ENCODE data around the gene ZNF333. TPM values are rescaled to one million over a fixed set of nuclear protein-coding genes. Genes with fewer than 3 reads are reported as not detected.
"Not testable (repeated sequence)": the region's sequence is repeated elsewhere in the genome, so short reads cannot be mapped to it uniquely, and the experiment has no call there.

Gene ZNF333
- polyA plus RNA-seq, 2 donors = 4.0 to 6.9 TPM

DNA sequence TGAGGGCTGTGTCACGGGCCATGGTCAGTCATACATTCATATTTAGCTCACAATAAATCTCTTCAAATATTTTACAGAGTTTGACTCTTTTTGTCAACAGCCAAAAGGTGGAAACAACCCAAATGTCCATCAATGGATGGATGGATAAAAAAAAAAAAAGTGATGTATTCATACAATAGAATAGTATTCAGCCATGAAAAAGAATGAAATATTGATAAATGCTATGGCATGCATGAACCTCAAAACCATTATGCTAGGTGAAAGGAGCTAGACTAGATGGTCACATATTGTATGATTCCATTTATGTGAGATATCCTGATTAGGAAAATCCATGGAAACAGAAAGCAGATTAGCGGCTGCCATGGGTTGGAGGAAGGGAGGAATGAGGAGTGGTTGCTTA is 72.3 kb downstream of the ZNF333 start:
- H3K27me3 ChIP-seq (ENCODE audit: control insufficient read depth in 1 of 2, insufficient read depth in 2 of 2, low read length in 2 of 2) = no peaks in the 10 kb centered on the region
- 85 to 86% methylated on average over 2 of the region's 2 CpGs for WGBS, 2 donors
- H3K27ac ChIP-seq (ENCODE audit: low read depth in 2 of 2, low read length in 1 of 2) = no peak overlapping the region
- no peak overlapping the region for H3K4me3 ChIP-seq (ENCODE audit: low read depth in 1 of 2, low read length in 2 of 2)
- no peaks in the 10 kb centered on the region for H3K36me3 ChIP-seq (ENCODE audit: control insufficient read depth in 2 of 2, insufficient read depth in 2 of 2, low read length in 1 of 2)
- H3K4me1 ChIP-seq (ENCODE audit: control insufficient read depth in 2 of 2, insufficient read depth in 2 of 2, low read length in 1 of 2) = no peaks in the 10 kb centered on the region
- no peaks in the 10 kb centered on the region for H3K9me3 ChIP-seq (ENCODE audit: control insufficient read depth in 2 of 2, insufficient read depth in 1 of 2, low read depth in 1 of 2, low read length in 1 of 2)

DNA sequence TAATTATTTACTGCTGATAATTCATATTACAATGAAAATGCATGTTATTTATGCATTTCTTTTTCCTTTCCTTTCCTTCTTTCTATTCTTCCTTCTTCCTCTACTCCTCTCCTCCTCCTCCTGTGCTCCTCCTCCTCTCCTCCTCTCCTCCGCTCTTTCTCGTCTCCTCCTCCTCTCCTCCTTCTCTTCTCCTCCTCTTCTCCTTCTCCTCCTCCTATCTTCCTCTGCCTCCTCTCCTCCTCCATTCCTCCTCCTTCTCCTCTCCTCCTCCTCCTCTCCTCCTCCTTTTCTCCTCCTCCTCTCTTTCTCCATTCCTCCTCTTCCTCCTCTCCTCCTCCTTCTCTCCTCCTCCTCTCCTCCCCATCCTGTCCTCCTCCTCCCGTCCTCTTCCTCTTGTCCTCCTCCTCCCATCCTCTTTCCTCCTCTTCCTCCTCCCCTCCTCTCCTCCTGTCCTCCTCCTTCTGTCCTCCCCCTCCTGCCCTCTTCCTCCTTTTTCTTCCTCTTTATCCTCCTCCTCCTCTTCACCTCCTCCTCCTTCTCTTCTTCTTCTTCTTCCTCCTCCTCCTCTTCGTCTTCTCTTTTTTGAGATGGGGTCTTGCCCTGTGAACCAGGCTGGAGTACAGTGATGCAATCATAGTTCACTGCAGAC is 73.8 kb downstream of the ZNF333 start:
- H3K27ac ChIP-seq (ENCODE audit: low read depth in 2 of 2, low read length in 1 of 2) = no peak overlapping the region
- no peaks in the 10 kb centered on the region for H3K9me3 ChIP-seq (ENCODE audit: control insufficient read depth in 2 of 2, insufficient read depth in 1 of 2, low read depth in 1 of 2, low read length in 1 of 2)
- H3K27me3 ChIP-seq (ENCODE audit: control insufficient read depth in 1 of 2, insufficient read depth in 2 of 2, low read length in 2 of 2) = no peaks in the 10 kb centered on the region
- H3K4me1 ChIP-seq (ENCODE audit: control insufficient read depth in 2 of 2, insufficient read depth in 2 of 2, low read length in 1 of 2) = no peaks in the 10 kb centered on the region
- 72 to 73% methylated on average over 4 of the region's 4 CpGs for WGBS, 2 donors
- no peaks in the 10 kb centered on the region for H3K36me3 ChIP-seq (ENCODE audit: control insufficient read depth in 2 of 2, insufficient read depth in 2 of 2, low read length in 1 of 2)
- no peak overlapping the region for H3K4me3 ChIP-seq (ENCODE audit: low read depth in 1 of 2, low read length in 2 of 2)

DNA sequence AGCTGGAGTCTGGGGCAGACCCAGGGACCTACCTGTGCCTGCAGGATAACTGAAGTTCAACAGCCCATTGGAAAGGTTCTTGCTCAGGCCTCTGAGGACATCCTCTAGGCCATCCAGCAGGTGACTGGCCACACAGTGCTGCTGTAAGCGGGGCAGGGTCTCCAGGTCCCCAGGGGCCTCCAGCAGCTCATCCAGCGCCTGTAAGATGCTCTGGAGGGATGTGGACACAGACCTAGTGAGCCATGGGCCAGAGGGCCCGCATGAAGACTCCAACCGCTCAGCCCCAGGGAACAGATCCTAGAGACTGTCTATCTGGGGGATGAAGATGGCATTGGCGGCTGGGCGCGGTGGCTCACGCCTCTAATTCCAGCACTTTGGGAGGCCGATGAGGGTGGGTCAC is 74.6 kb downstream of the ZNF333 start:
- Histone ChIP-seq H3K36me3 (ENCODE audit: control insufficient read depth in 2 of 2, insufficient read depth in 2 of 2, low read length in 1 of 2) (no peaks in the 10 kb centered on the region), H3K27ac (ENCODE audit: low read depth in 2 of 2, low read length in 1 of 2) (no peak overlapping the region), H3K4me1 (ENCODE audit: control insufficient read depth in 2 of 2, insufficient read depth in 2 of 2, low read length in 1 of 2) (no peaks in the 10 kb centered on the region), H3K4me3 (ENCODE audit: low read depth in 1 of 2, low read length in 2 of 2) (no peak overlapping the region), H3K9me3 (ENCODE audit: control insufficient read depth in 2 of 2, insufficient read depth in 1 of 2, low read depth in 1 of 2, low read length in 1 of 2) (no peaks in the 10 kb centered on the region), H3K27me3 (ENCODE audit: control insufficient read depth in 1 of 2, insufficient read depth in 2 of 2, low read length in 2 of 2) (no peaks in the 10 kb centered on the region)
- 89 to 93% methylated on average over 9 of the region's 9 CpGs for WGBS, 2 donors

DNA sequence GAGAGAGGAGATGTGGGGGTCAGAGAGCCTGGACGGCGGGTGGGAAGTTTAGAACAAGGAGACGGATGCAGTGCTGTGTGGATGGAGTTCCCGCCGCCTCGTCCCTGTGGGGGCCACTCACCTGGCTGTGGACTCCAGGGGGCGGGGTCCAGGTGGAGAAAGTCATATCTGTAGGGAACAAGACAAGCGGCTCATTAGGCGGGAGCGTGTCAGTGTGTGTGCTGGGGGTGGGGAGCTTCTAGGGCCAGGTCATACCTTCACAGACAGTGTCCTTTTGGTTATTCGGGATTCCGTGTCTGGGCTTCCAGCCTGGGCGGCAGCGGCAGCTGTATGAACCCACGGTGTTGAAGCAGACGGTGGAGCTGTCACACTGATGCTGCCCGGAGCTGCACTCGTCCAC is 75.6 kb downstream of the ZNF333 start:
- not testable (repeated sequence) for H3K4me3 ChIP-seq (ENCODE audit: low read depth in 1 of 2, low read length in 2 of 2); H3K9me3 ChIP-seq (ENCODE audit: control insufficient read depth in 2 of 2, insufficient read depth in 1 of 2, low read depth in 1 of 2, low read length in 1 of 2); H3K4me1 ChIP-seq (ENCODE audit: control insufficient read depth in 2 of 2, insufficient read depth in 2 of 2, low read length in 1 of 2); H3K36me3 ChIP-seq (ENCODE audit: control insufficient read depth in 2 of 2, insufficient read depth in 2 of 2, low read length in 1 of 2); H3K27ac ChIP-seq (ENCODE audit: low read depth in 2 of 2, low read length in 1 of 2); H3K27me3 ChIP-seq (ENCODE audit: control insufficient read depth in 1 of 2, insufficient read depth in 2 of 2, low read length in 2 of 2)
- WGBS, 2 donors = 93 to 95% methylated on average over 5 to 9 of the region's 18 CpGs

DNA sequence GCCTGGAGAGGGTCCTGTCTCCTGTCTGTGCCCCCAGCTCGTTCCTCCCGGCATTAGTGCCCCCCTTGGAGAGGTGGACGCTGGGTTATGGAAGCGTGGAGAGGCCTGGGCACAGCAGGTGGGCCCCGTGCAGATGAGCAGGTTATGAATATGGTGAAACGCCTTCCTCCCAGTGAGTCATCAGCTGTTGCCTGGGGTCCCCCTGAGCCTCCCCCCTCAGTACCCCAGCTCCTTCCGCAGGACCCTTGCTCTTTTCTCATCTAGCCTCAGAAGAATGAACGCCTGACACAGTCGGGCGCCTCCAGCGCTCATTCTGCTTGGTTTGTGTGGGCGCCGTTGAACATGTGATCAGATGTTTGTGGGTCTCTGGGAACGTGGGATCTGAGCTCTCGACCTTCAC is 76.0 kb downstream of the ZNF333 start:
- not testable (repeated sequence) for H3K27me3 ChIP-seq (ENCODE audit: control insufficient read depth in 1 of 2, insufficient read depth in 2 of 2, low read length in 2 of 2); H3K4me3 ChIP-seq (ENCODE audit: low read depth in 1 of 2, low read length in 2 of 2); H3K9me3 ChIP-seq (ENCODE audit: control insufficient read depth in 2 of 2, insufficient read depth in 1 of 2, low read depth in 1 of 2, low read length in 1 of 2); H3K4me1 ChIP-seq (ENCODE audit: control insufficient read depth in 2 of 2, insufficient read depth in 2 of 2, low read length in 1 of 2); H3K36me3 ChIP-seq (ENCODE audit: control insufficient read depth in 2 of 2, insufficient read depth in 2 of 2, low read length in 1 of 2); H3K27ac ChIP-seq (ENCODE audit: low read depth in 2 of 2, low read length in 1 of 2)
- WGBS, 2 donors = 83 to 84% methylated on average over 15 of the region's 15 CpGs

DNA sequence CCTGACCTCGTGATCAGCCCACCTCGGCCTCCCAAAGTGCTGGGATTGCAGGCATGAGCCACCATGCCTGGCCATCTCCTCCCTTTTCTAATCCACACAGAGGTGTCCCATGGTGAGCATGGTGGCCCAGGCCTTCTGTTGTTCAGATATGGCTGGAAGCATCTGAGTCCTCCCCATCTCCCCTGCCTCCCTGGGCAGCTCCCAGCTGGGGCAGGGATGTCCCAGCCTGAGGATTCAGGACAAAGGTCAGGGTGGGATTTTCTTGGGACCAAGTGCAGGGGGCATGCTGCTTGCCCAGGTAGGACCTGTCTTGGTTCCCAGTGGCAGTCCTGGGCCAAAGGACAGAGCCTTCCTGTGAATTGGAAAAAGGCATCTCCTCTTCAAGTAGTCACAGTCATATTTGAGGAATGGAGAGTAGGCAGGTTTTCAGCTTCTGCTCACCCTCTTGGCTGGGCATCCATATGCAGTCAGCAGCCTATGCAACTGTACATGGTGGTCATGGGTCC is 77.7 kb downstream of the ZNF333 start:
- no peaks in the 10 kb centered on the region for H3K36me3 ChIP-seq (ENCODE audit: control insufficient read depth in 2 of 2, insufficient read depth in 2 of 2, low read length in 1 of 2)
- H3K9me3 ChIP-seq (ENCODE audit: control insufficient read depth in 2 of 2, insufficient read depth in 1 of 2, low read depth in 1 of 2, low read length in 1 of 2) = no peaks in the 10 kb centered on the region
- no peaks in the 10 kb centered on the region for H3K4me1 ChIP-seq (ENCODE audit: control insufficient read depth in 2 of 2, insufficient read depth in 2 of 2, low read length in 1 of 2)
- H3K27me3 ChIP-seq (ENCODE audit: control insufficient read depth in 1 of 2, insufficient read depth in 2 of 2, low read length in 2 of 2) = no peaks in the 10 kb centered on the region
- no peak overlapping the region for H3K4me3 ChIP-seq (ENCODE audit: low read depth in 1 of 2, low read length in 2 of 2)
- H3K27ac ChIP-seq (ENCODE audit: low read depth in 2 of 2, low read length in 1 of 2) = no peak overlapping the region
- WGBS, 2 donors = 74 to 84% methylated on average over 2 of the region's 2 CpGs

DNA sequence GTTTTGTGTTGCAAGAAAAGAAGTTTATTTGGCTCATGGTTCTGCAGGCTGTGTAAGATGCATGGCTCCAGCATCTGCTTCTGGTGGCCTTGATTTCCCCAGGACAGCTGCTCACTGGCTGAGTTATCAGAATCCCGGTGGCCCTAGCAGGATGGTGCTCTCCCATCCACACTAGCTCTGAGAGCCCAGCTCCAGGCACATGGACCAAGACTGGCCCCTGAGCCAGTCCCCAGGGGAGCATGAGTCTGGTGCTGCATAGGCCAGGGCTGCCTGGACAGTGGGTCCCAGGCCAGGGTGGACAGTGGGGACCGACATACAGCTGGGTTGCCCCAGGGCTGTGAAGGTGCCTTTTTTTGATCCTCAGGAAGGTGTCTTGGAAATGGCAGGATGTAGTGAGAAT is 78.2 kb downstream of the ZNF333 start:
- Histone ChIP-seq H3K4me3 (ENCODE audit: low read depth in 1 of 2, low read length in 2 of 2) (no peak overlapping the region), H3K36me3 (ENCODE audit: control insufficient read depth in 2 of 2, insufficient read depth in 2 of 2, low read length in 1 of 2) (no peaks in the 10 kb centered on the region), H3K4me1 (ENCODE audit: control insufficient read depth in 2 of 2, insufficient read depth in 2 of 2, low read length in 1 of 2) (no peaks in the 10 kb centered on the region), H3K9me3 (ENCODE audit: control insufficient read depth in 2 of 2, insufficient read depth in 1 of 2, low read depth in 1 of 2, low read length in 1 of 2) (no peaks in the 10 kb centered on the region), H3K27me3 (ENCODE audit: control insufficient read depth in 1 of 2, insufficient read depth in 2 of 2, low read length in 2 of 2) (no peaks in the 10 kb centered on the region), H3K27ac (ENCODE audit: low read depth in 2 of 2, low read length in 1 of 2) (no peak overlapping the region)
- 79 to 91% methylated on average over 2 of the region's 2 CpGs for WGBS, 2 donors

DNA sequence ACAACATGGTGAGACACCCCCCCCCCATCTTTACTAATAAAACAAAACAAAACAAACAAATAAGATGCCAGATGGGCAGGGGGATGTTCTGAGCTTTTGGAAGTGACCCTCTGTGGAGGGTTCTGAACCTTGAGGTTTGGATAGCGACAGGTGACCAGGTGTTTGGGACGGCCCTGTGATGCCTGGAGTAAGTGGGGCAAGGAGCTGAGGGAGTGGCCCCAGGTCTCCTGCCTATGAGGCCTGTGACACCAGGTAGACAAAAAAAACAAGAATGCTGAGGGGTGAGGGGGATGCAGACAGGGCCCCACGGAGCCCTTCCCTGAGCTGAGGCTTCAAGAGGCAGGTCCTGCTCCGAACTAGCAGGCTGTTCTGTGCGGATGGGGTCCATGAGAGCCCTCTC is 79.4 kb downstream of the ZNF333 start:
- 78 to 91% methylated on average over 5 of the region's 5 CpGs for WGBS, 2 donors
- no peaks in the 10 kb centered on the region for H3K27me3 ChIP-seq (ENCODE audit: control insufficient read depth in 1 of 2, insufficient read depth in 2 of 2, low read length in 2 of 2)
- no peak overlapping the region for H3K4me3 ChIP-seq (ENCODE audit: low read depth in 1 of 2, low read length in 2 of 2)
- H3K4me1 ChIP-seq (ENCODE audit: control insufficient read depth in 2 of 2, insufficient read depth in 2 of 2, low read length in 1 of 2) = no peaks in the 10 kb centered on the region
- no peak overlapping the region for H3K27ac ChIP-seq (ENCODE audit: low read depth in 2 of 2, low read length in 1 of 2)
- H3K36me3 ChIP-seq (ENCODE audit: control insufficient read depth in 2 of 2, insufficient read depth in 2 of 2, low read length in 1 of 2) = no peaks in the 10 kb centered on the region
- no peaks in the 10 kb centered on the region for H3K9me3 ChIP-seq (ENCODE audit: control insufficient read depth in 2 of 2, insufficient read depth in 1 of 2, low read depth in 1 of 2, low read length in 1 of 2)

DNA sequence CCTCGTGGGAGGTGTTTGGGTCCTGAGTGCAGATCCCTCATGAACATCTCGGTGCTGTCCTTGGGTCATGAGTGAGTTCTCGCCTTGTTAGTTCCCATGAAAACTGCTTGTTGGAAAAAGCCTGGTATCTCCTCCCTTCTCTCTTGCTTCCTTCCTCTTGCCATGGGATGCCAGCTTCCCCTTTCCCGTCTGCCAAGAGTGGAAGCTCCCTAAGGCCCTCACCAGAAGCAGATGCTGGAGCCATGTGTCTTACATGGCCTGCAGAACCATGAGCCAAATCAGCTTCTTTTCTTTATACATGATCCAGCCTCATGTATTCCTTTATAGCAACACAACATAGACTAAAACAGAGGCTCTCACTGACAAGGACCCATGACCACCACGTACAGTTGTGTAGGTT is 80.3 kb downstream of the ZNF333 start:
- no peaks in the 10 kb centered on the region for H3K9me3 ChIP-seq (ENCODE audit: control insufficient read depth in 2 of 2, insufficient read depth in 1 of 2, low read depth in 1 of 2, low read length in 1 of 2)
- H3K27ac ChIP-seq (ENCODE audit: low read depth in 2 of 2, low read length in 1 of 2) = no peak overlapping the region
- H3K36me3 ChIP-seq (ENCODE audit: control insufficient read depth in 2 of 2, insufficient read depth in 2 of 2, low read length in 1 of 2) = no peaks in the 10 kb centered on the region
- no peaks in the 10 kb centered on the region for H3K27me3 ChIP-seq (ENCODE audit: control insufficient read depth in 1 of 2, insufficient read depth in 2 of 2, low read length in 2 of 2)
- no peaks in the 10 kb centered on the region for H3K4me1 ChIP-seq (ENCODE audit: control insufficient read depth in 2 of 2, insufficient read depth in 2 of 2, low read length in 1 of 2)
- no peak overlapping the region for H3K4me3 ChIP-seq (ENCODE audit: low read depth in 1 of 2, low read length in 2 of 2)
- WGBS, 2 donors = 74 to 81% methylated on average over 5 of the region's 5 CpGs

All from esophagus (tissue), 2 donors.